ENCODE measurements around the gene HDAC4. TPM values are rescaled to one million over a fixed set of nuclear protein-coding genes. Genes with fewer than 3 reads are reported as not detected.

The HDAC4 gene
- total and polyA plus RNA-seq, 2 of the 8 experiments (the other 6 are each of a cell fraction or from before 2014, with no cell fraction given) = 15.4 to 31.5 TPM

DNA sequence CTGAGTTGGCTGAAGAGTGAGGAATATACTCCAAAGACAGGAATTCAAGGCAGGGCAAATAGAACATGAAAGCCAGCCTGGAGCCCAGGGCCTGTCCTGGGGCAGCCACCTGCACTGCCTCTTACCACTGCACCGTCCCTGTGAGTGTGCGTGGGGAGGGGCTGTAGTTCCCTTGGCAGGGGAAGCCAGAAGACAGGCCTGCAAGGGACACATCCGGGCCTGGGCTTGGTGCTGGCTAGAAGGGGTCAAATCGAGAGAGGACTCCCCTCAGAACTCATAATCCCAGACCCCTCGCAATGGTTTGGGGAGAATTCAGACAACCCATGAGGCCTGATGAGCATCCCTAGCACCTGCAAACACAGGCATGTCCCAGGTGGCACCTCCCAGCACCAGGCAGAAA, 87.0 kb downstream of the HDAC4 start:
- Histone ChIP-seq H2BK15ac (ENCODE audit: low read length) (no peak overlapping the region), H2AFZ (ENCODE audit: low read length) (no peak overlapping the region), H4K8ac (ENCODE audit: extremely low read depth, insufficient read depth, low read length) (no peak overlapping the region), H3K4me1 (replicated peaks in 1 of 4; ENCODE audit: control insufficient read depth in 3 of 4, insufficient read depth in 4 of 4, low read length in 3 of 4) (no peaks in the 10 kb centered on the region; a peak in 2 of 7 replicates), H2BK12ac (ENCODE audit: low read depth, low read length) (no peak overlapping the region), H3K23me2 (ENCODE audit: low read depth, low read length) (no peaks in the 10 kb centered on the region), H3K4me2 (ENCODE audit: insufficient read depth in 1 of 2, low read depth in 2 of 2, low read length in 2 of 2) (no peak overlapping the region), H4K5ac (ENCODE audit: insufficient read length, low read depth, low read length) (no peak overlapping the region), H3K4ac (replicated peaks; ENCODE audit: insufficient read length, low read depth, low read length) (no peak overlapping the region), H2AK5ac (ENCODE audit: low read depth, low read length) (no peak overlapping the region), H4K91ac (replicated peaks; ENCODE audit: insufficient read length, low read length) (no peak overlapping the region), H3K9ac (replicated peaks in 1 of 4; ENCODE audit: extremely low read depth in 1 of 4, low read depth in 3 of 4, low read length in 3 of 4) (no peak overlapping the region), H4K20me1 (replicated peaks in 1 of 2; ENCODE audit: control insufficient read depth in 1 of 2, insufficient read depth in 2 of 2, low read length in 2 of 2) (peaks cover 4 to 5% of the 10 kb centered on the region in 2 experiments), H2BK120ac (replicated peaks; ENCODE audit: low read depth, low read length) (no peak overlapping the region), H2BK20ac (ENCODE audit: low read length) (no peak overlapping the region), H2BK5ac (ENCODE audit: low read depth, low read length) (no peak overlapping the region), H3K79me1 (ENCODE audit: low read depth, low read length) (peaks cover 30% of the 10 kb centered on the region), H3K4me3 (ENCODE audit: extremely low read depth in 1 of 4, insufficient read depth in 2 of 4, low read depth in 3 of 4, low read length in 4 of 4) (no peak overlapping the region), H3K27ac (ENCODE audit: low read depth, low read length) (no peak overlapping the region), H3K27me3 (replicated peaks in 1 of 4; ENCODE audit: control insufficient read depth in 3 of 4, extremely low read depth in 1 of 4, insufficient read depth in 3 of 4, low read length in 3 of 4) (no peaks in the 10 kb centered on the region), H3K36me3 (ENCODE audit: control insufficient read depth in 2 of 4, insufficient read depth in 4 of 4, low read length in 3 of 4) (no peaks in the 10 kb centered on the region; a peak in 1 of 8 replicates), H3K18ac (ENCODE audit: extremely low read depth, low read length) (no peak overlapping the region; the same call in 1 of the 2 replicates), H3K56ac (replicated peaks; ENCODE audit: insufficient read length, low read depth, low read length) (no peak overlapping the region), H3K14ac (ENCODE audit: insufficient read length) (no peak overlapping the region), H3K9me3 (ENCODE audit: insufficient read depth in 2 of 2, low read depth in 1 of 2, low read length in 1 of 2) (peaks cover 4 to 8% of the 10 kb centered on the region in 2 experiments; a peak in 2 of 4 replicates), H3K23ac (ENCODE audit: insufficient read length) (no peak overlapping the region), H3K79me2 (ENCODE audit: control insufficient read depth in 1 of 2, insufficient read depth in 2 of 2, low read length in 2 of 2) (peaks cover 0 to 93% of the 10 kb centered on the region in 2 experiments; a peak in 3 of 4 replicates)
- ChIA-PET CTCF (ENCODE audit: partially characterized antibody) (interaction anchor here (0.6 to 1.7 kb wide), 3 partner anchors 10 to 193 kb away, joined by 3 to 6 read pairs (median 4); no protein-coding TSS in a partner anchor), POLR2A (ENCODE audit: partially characterized antibody) (no interaction called here)
- no peak for FAIRE-seq
- TF ChIP-seq SUZ12 (IDR thresholded peaks at IDR 0.05; ENCODE audit: low read length) (no peak), TAF7 (optimal IDR thresholded peaks at IDR 0.05; ENCODE audit: borderline replicate concordance, low read depth, low read length) (no peak), EP300 (IDR thresholded peaks at IDR 0.05; ENCODE audit: borderline replicate concordance in 1 of 2, low read depth in 2 of 2, low read length in 2 of 2) (no peak), PHF8 (conservative IDR thresholded peaks at IDR 0.05; ENCODE audit: low read depth, low read length) (no peak), BRCA1 (IDR thresholded peaks at IDR 0.05; ENCODE audit: low read depth, low read length) (no peak), TEAD4 (IDR thresholded peaks at IDR 0.05; ENCODE audit: low read depth, low read length) (no peak), SRF (IDR thresholded peaks at IDR 0.05; ENCODE audit: low read depth, low read length) (no peak)
- TF ChIP-seq, protein P1, sequence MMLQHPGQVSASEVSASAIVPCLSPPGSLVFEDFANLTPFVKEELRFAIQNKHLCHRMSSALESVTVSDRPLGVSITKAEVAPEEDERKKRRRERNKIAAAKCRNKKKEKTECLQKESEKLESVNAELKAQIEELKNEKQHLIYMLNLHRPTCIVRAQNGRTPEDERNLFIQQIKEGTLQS (IDR thresholded peaks at IDR 0.05; ENCODE audit: insufficient read depth, low read depth, low read length) = no peak
- WGBS, 2 experiments (ENCODE audit: extremely low coverage in 1 of 2, insufficient coverage in 1 of 2, insufficient read length in 1 of 2, insufficient replicate concordance in 2 of 2, low coverage in 1 of 2, low lambda C conversion rate in 2 of 2, missing lambda C conversion rate in 1 of 2) = 95% methylated on average over 4 of the region's 5 CpGs; no CpG with 5 or more reads in 1 of the 2 experiments
- DNase-seq (ENCODE audit: low read depth in 1 of 2, low spot score in 2 of 2) = peak in 1 of 2 experiments; percentile 33

All from H1 (cell line).